ENCODE results near the gene FAM43B.

Gene FAM43B

GRCh38 chr1:20551945-20552727, at the start of gene FAM43B:
TSS of gene FAM43B (plus strand) at chr1:20552573. CDS start at chr1:20552974, 401 bp downstream.
- TF ChIP-seq NFIC (IDR thresholded peaks at IDR 0.05), result no peak
- no peak for TF ChIP-seq MAX (IDR thresholded peaks at IDR 0.05)
- TF ChIP-seq RAD21 (IDR thresholded peaks at IDR 0.05; ENCODE audit: low read depth), result no peak
- no peak for TF ChIP-seq USF1 (IDR thresholded peaks at IDR 0.05)
- TF ChIP-seq EP300 (IDR thresholded peaks at IDR 0.05; ENCODE audit: borderline replicate concordance), result no peak
- TF ChIP-seq YY1 (IDR thresholded peaks at IDR 0.05; ENCODE audit: low read depth), result no peak
- no peak for TF ChIP-seq FOXM1 (IDR thresholded peaks at IDR 0.05; ENCODE audit: borderline replicate concordance, low read depth)
- TF ChIP-seq ZBTB7A (IDR thresholded peaks at IDR 0.05; ENCODE audit: low read depth), result no peak
- TF ChIP-seq REST (IDR thresholded peaks at IDR 0.05; ENCODE audit: low read depth), result no peak
- TF ChIP-seq CREB1 (IDR thresholded peaks at IDR 0.05; ENCODE audit: low read depth), result no peak
- no peak for TF ChIP-seq CEBPB (IDR thresholded peaks at IDR 0.05)
- TF ChIP-seq TAF1 (IDR thresholded peaks at IDR 0.05; ENCODE audit: low read depth), result no peak
- TF ChIP-seq TCF12 (IDR thresholded peaks at IDR 0.05; ENCODE audit: low read depth), result no peak
- no peak for TF ChIP-seq TEAD4 (IDR thresholded peaks at IDR 0.05)
- TF ChIP-seq EGR1 (IDR thresholded peaks at IDR 0.05), result no peak

- TF ChIP-seq TCF12 (IDR thresholded peaks at IDR 0.05; ENCODE audit: low read depth) (no peak), TEAD4 (IDR thresholded peaks at IDR 0.05) (no peak)
Measured at GRCh38 chr1:20505488-20505887, 46.9 kb upstream of the FAM43B start.

- TF ChIP-seq USF1 (IDR thresholded peaks at IDR 0.05), result no peak
- no peak for TF ChIP-seq TAF1 (IDR thresholded peaks at IDR 0.05; ENCODE audit: low read depth)
- no peak for TF ChIP-seq ZBTB7A (IDR thresholded peaks at IDR 0.05; ENCODE audit: low read depth)
- TF ChIP-seq MAX (IDR thresholded peaks at IDR 0.05), result no peak
- TF ChIP-seq EP300 (IDR thresholded peaks at IDR 0.05; ENCODE audit: borderline replicate concordance), result no peak
- no peak for TF ChIP-seq CREB1 (IDR thresholded peaks at IDR 0.05; ENCODE audit: low read depth)
- TF ChIP-seq TCF12 (IDR thresholded peaks at IDR 0.05; ENCODE audit: low read depth), result no peak
- no peak for TF ChIP-seq REST (IDR thresholded peaks at IDR 0.05; ENCODE audit: low read depth)
- no peak for TF ChIP-seq NFIC (IDR thresholded peaks at IDR 0.05)
- no peak for TF ChIP-seq RAD21 (IDR thresholded peaks at IDR 0.05; ENCODE audit: low read depth)
- no peak for TF ChIP-seq FOXM1 (IDR thresholded peaks at IDR 0.05; ENCODE audit: borderline replicate concordance, low read depth)
- no peak for TF ChIP-seq YY1 (IDR thresholded peaks at IDR 0.05; ENCODE audit: low read depth)
- no peak for TF ChIP-seq TEAD4 (IDR thresholded peaks at IDR 0.05)
- no peak for TF ChIP-seq EGR1 (IDR thresholded peaks at IDR 0.05)
- TF ChIP-seq CEBPB (IDR thresholded peaks at IDR 0.05), result no peak
Measured at GRCh38 chr1:20507248-20507563, 45.2 kb upstream of the FAM43B start.

GRCh38 chr1:20507564-20508410, 44.6 kb upstream of the FAM43B start, which contains the start of gene MUL1:
TSS of gene MUL1 (minus strand) at chr1:20508151. CDS start at chr1:20508024, 127 bp downstream.
- peak; percentile 96 for TF ChIP-seq CREB1 (IDR thresholded peaks at IDR 0.05; ENCODE audit: low read depth)
- TF ChIP-seq MAX (IDR thresholded peaks at IDR 0.05), result peak; percentile 52; the same call in 1 of the 2 replicates
- TF ChIP-seq TAF1 (IDR thresholded peaks at IDR 0.05; ENCODE audit: low read depth), result peak; percentile 66
- TF ChIP-seq TCF12 (IDR thresholded peaks at IDR 0.05; ENCODE audit: low read depth), result peak; percentile 54; the same call in 1 of the 2 replicates
- TF ChIP-seq EGR1 (IDR thresholded peaks at IDR 0.05), result no peak
- TF ChIP-seq REST (IDR thresholded peaks at IDR 0.05; ENCODE audit: low read depth), result peak; percentile 61
- TF ChIP-seq NFIC (IDR thresholded peaks at IDR 0.05), result no peak
- TF ChIP-seq TEAD4 (IDR thresholded peaks at IDR 0.05), result peak; percentile 6; the same call in 1 of the 2 replicates
- peak; percentile 36; the same call in 1 of the 2 replicates for TF ChIP-seq USF1 (IDR thresholded peaks at IDR 0.05)
- no peak for TF ChIP-seq RAD21 (IDR thresholded peaks at IDR 0.05; ENCODE audit: low read depth)
